ENCODE results near the gene TIMM17A. TPM values are rescaled to one million over a fixed set of nuclear protein-coding genes. Genes with fewer than 3 reads are reported as not detected.

The TIMM17A gene
- total and polyA plus RNA-seq, 2 of the 4 experiments (the other 2 are of a cell fraction): 80.4 to 87.3 TPM

DNA sequence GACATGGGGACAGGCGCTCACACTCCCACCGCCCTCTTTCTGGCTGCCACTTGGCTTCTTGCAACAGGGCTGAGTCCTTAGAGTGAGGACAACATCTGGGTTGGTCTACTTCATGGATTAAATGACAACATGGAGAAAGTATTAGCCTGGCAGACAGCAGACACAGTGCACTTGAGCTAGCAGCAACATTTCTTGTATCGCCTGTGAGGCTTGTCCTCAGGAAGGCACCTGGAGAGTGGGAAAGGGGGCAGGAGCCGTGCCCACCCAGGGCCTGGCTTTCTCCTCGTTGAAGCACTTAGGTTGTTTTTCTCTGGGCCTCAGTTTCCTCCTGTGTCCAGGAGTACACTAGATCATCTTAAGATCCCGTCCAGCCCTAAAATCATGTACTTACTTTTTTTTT, 58.8 kb downstream of the TIMM17A start:
- H3K4me3 ChIP-seq (ENCODE audit: insufficient read depth, low read depth, low read length): no peak overlapping the region
- no peak overlapping the region for H2BK5ac ChIP-seq (ENCODE audit: low read depth, low read length, poor library complexity, severe bottlenecking)
- no peak overlapping the region for H3K27ac ChIP-seq (ENCODE audit: insufficient read depth, low read length)
- ChIA-PET POLR2A (ENCODE audit: unreplicated experiment) (no interaction called here), CTCF (no interaction called here)
- no peak overlapping the region for H2AFZ ChIP-seq (replicated peaks; ENCODE audit: low read length, poor library complexity)
- no peaks in the 10 kb centered on the region for H3K36me3 ChIP-seq (ENCODE audit: control insufficient read depth, insufficient read depth, low read length)
- DNase-seq (no peak), ATAC-seq (ENCODE audit: low read depth) (no peak)
- H3K4me2 ChIP-seq (ENCODE audit: low read depth, low read length): no peak overlapping the region
- dilution Hi-C loops (cut with HindIII; ENCODE audit: low sequenced_read_pairs, unreplicated experiment) (no loop called here), intact Hi-C loops (cut with micrococcal nuclease) (no loop called here), in situ Hi-C loops (cut with MboI; ENCODE audit: low sequenced_read_pairs) (loop anchor here (5.0 kb wide), 1 partner anchor 103 kb away; no protein-coding TSS in a partner anchor)
- H3K9ac ChIP-seq (ENCODE audit: low read depth, low read length): no peak overlapping the region
- no peak overlapping the region for H3K23ac ChIP-seq (ENCODE audit: low read depth, low read length)
- no peak overlapping the region for H3K56ac ChIP-seq (ENCODE audit: extremely low read depth, insufficient read depth, low read length)
- TF ChIP-seq NFE2L2 (IDR thresholded peaks at IDR 0.05; ENCODE audit: low read depth, low read length) (no peak), POLR2A (IDR thresholded peaks at IDR 0.05; ENCODE audit: low read depth, low read length) (no peak), FOS (IDR thresholded peaks at IDR 0.05; ENCODE audit: low read depth, low read length) (no peak), SMC3 (IDR thresholded peaks at IDR 0.05; ENCODE audit: low read depth, low read length) (no peak), CHD1 (IDR thresholded peaks at IDR 0.05; ENCODE audit: low read depth, low read length) (no peak), CEBPB (IDR thresholded peaks at IDR 0.05; ENCODE audit: low read depth, low read length) (no peak), RAD21 (IDR thresholded peaks at IDR 0.05; ENCODE audit: low read length) (no peak), MAZ (IDR thresholded peaks at IDR 0.05; ENCODE audit: borderline replicate concordance, low read depth, low read length) (no peak), RCOR1 (IDR thresholded peaks at IDR 0.05; ENCODE audit: insufficient replicate concordance, low read length) (no peak), MAFK (IDR thresholded peaks at IDR 0.05; ENCODE audit: low read depth, low read length) (no peak), BHLHE40 (IDR thresholded peaks at IDR 0.05; ENCODE audit: low read depth, low read length) (no peak), RFX5 (IDR thresholded peaks at IDR 0.05; ENCODE audit: low read depth, low read length) (no peak), MXI1 (IDR thresholded peaks at IDR 0.05; ENCODE audit: borderline replicate concordance, low read depth, low read length) (no peak)
- TF ChIP-seq, protein P1, sequence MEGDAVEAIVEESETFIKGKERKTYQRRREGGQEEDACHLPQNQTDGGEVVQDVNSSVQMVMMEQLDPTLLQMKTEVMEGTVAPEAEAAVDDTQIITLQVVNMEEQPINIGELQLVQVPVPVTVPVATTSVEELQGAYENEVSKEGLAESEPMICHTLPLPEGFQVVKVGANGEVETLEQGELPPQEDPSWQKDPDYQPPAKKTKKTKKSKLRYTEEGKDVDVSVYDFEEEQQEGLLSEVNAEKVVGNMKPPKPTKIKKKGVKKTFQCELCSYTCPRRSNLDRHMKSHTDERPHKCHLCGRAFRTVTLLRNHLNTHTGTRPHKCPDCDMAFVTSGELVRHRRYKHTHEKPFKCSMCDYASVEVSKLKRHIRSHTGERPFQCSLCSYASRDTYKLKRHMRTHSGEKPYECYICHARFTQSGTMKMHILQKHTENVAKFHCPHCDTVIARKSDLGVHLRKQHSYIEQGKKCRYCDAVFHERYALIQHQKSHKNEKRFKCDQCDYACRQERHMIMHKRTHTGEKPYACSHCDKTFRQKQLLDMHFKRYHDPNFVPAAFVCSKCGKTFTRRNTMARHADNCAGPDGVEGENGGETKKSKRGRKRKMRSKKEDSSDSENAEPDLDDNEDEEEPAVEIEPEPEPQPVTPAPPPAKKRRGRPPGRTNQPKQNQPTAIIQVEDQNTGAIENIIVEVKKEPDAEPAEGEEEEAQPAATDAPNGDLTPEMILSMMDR (conservative IDR thresholded peaks at IDR 0.05; ENCODE audit: low read depth, low read length): no peak
- TF ChIP-seq, protein P2, sequence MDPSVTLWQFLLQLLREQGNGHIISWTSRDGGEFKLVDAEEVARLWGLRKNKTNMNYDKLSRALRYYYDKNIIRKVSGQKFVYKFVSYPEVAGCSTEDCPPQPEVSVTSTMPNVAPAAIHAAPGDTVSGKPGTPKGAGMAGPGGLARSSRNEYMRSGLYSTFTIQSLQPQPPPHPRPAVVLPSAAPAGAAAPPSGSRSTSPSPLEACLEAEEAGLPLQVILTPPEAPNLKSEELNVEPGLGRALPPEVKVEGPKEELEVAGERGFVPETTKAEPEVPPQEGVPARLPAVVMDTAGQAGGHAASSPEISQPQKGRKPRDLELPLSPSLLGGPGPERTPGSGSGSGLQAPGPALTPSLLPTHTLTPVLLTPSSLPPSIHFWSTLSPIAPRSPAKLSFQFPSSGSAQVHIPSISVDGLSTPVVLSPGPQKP (IDR thresholded peaks at IDR 0.05; ENCODE audit: borderline replicate concordance, low read depth, low read length): no peak
- TF ChIP-seq, protein P3, sequence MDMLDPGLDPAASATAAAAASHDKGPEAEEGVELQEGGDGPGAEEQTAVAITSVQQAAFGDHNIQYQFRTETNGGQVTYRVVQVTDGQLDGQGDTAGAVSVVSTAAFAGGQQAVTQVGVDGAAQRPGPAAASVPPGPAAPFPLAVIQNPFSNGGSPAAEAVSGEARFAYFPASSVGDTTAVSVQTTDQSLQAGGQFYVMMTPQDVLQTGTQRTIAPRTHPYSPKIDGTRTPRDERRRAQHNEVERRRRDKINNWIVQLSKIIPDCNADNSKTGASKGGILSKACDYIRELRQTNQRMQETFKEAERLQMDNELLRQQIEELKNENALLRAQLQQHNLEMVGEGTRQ (IDR thresholded peaks at IDR 0.05; ENCODE audit: low read depth, low read length): no peak
- no peak overlapping the region for H2BK15ac ChIP-seq (ENCODE audit: low read depth, low read length)
- no peak overlapping the region for H2BK20ac ChIP-seq (ENCODE audit: low read depth, low read length)
- H3K27me3 ChIP-seq (ENCODE audit: control insufficient read depth, insufficient read depth, low read length): peaks cover 7% of the 10 kb centered on the region
- no peaks in the 10 kb centered on the region for H4K20me1 ChIP-seq (ENCODE audit: insufficient read depth, low read length)
- no peaks in the 10 kb centered on the region for H3K79me1 ChIP-seq (ENCODE audit: low read depth in 1 of 2, low read length in 2 of 2)
- no peak overlapping the region for H2AK5ac ChIP-seq (ENCODE audit: low read depth, low read length)
- no peak overlapping the region for H2AK9ac ChIP-seq (replicated peaks; ENCODE audit: low read depth, low read length, poor library complexity)
- WGBS, 2 experiments (ENCODE audit: extremely low coverage in 2 of 2, insufficient read length in 1 of 2): 100% methylated on average over 2 of the region's 6 CpGs; no CpG with 5 or more reads in 1 of the 2 experiments
- no peak overlapping the region for H4K91ac ChIP-seq (ENCODE audit: insufficient read depth, low read depth, low read length)
- H4K8ac ChIP-seq (ENCODE audit: low read depth in 2 of 2, low read length in 2 of 2): no peak overlapping the region
- no peaks in the 10 kb centered on the region for H3K9me3 ChIP-seq (ENCODE audit: control insufficient read depth, insufficient read depth, low read length)
- H3K14ac ChIP-seq (replicated peaks; ENCODE audit: low read depth, low read length): no peak overlapping the region
- no peak overlapping the region for H3K18ac ChIP-seq (ENCODE audit: low read depth, low read length)
- peaks cover 19% of the 10 kb centered on the region for H3K4me1 ChIP-seq (ENCODE audit: control insufficient read depth, insufficient read depth, low read length)
- no peak overlapping the region for H4K5ac ChIP-seq (ENCODE audit: low read depth, low read length)
- H3K9me1 ChIP-seq (ENCODE audit: insufficient read depth, low read length): no peaks in the 10 kb centered on the region; the same call in 1 of the 2 replicates
- BruUV-seq (replicated peaks): no TSS peak
- no peak overlapping the region for H2BK120ac ChIP-seq (ENCODE audit: low read depth, low read length)
- no peak overlapping the region for H3K4ac ChIP-seq (ENCODE audit: low read depth, low read length)

All from IMR-90 (cell line).